Cardiac muscle cell (in vitro differentiated cells and primary cell): ENCODE results near the gene SKIC2. TPM values are rescaled to one million over a fixed set of nuclear protein-coding genes. Genes with fewer than 3 reads are reported as not detected.

Source experiments
- DNase-seq, 2 donors: peaks; one replicate each; pipeline versions ENCODE4 v3.0.0 to v3.0.0-alpha.2; 2010 to 2017; ENCODE audit warnings: low read depth in 1 of 2, low spot score in 1 of 2
- H3K27ac ChIP-seq: fragments of 200-600 bp; sonication (generic); 2 replicates; pipeline ENCODE4 v1.5.1; 2016
- H3K27me3 ChIP-seq: fragments of 200-600 bp; sonication (generic); 2 replicates; pipeline ENCODE4 v1.6.0; 2016; ENCODE audit warnings: control low read depth
- H3K36me3 ChIP-seq: fragments of 200-600 bp; sonication (generic); 2 replicates; pipeline ENCODE4 v1.5.1; 2016; ENCODE audit warnings: control low read depth
- H3K4me1 ChIP-seq: fragments of 200-600 bp; sonication (generic); 2 replicates; pipeline ENCODE4 v1.8.1; 2017; ENCODE audit warnings: low read depth, mild to moderate bottlenecking, mixed run types
- H3K4me3 ChIP-seq: fragments of 200-600 bp; sonication (generic); 2 replicates; pipeline ENCODE4 v1.5.1; 2016; ENCODE audit warnings: mild to moderate bottlenecking
- H3K9me3 ChIP-seq: fragments of 200-600 bp; sonication (generic); 2 replicates; pipeline ENCODE4 v1.5.1; 2017; ENCODE audit warnings: low read depth, mild to moderate bottlenecking, control low read depth
- polyA plus RNA-seq: library from polyadenylated mRNA; unstranded; fragments of >200 nt; fragmentation: Nextera tagmentation; extraction: Ambion mirVana; gene quantifications from 2 replicates; pipeline ENCODE4 v1.2.1, GENCODE V29; 2016
- total RNA-seq: library from RNA; depleted of rRNA; stranded (reverse); fragments of >200 nt; gene quantifications from 2 replicates; pipeline ENCODE4 v1.2.3, GENCODE V29; 2016
- TF ChIP-seq, protein P1 (sequence below): IDR thresholded peaks from 2 replicates; pipeline ENCODE4 v1.5.1; 2012; ENCODE audit warnings: low read depth, mild to moderate bottlenecking, low read length

Gene SKIC2
- total and polyA plus RNA-seq, 2 experiments from 2014 or later = 53.1 to 62.6 TPM

DNA sequence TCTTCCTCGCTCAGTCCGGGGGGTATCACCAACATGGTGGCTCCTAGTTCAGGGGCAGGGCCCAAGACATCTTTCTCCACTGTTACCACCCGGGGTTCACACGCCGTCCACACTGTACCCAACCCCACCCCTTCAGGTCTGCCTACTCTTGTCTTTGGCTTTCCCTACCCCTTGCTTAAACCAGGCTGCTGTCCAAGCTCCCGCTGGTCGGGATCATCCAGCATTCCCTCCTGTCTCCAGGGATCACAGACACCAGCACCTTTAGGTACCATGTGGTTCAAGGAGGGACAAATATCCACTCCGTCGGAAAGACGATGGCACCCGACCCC, 599 bp upstream of the SKIC2 start:
- TF ChIP-seq, protein P1, sequence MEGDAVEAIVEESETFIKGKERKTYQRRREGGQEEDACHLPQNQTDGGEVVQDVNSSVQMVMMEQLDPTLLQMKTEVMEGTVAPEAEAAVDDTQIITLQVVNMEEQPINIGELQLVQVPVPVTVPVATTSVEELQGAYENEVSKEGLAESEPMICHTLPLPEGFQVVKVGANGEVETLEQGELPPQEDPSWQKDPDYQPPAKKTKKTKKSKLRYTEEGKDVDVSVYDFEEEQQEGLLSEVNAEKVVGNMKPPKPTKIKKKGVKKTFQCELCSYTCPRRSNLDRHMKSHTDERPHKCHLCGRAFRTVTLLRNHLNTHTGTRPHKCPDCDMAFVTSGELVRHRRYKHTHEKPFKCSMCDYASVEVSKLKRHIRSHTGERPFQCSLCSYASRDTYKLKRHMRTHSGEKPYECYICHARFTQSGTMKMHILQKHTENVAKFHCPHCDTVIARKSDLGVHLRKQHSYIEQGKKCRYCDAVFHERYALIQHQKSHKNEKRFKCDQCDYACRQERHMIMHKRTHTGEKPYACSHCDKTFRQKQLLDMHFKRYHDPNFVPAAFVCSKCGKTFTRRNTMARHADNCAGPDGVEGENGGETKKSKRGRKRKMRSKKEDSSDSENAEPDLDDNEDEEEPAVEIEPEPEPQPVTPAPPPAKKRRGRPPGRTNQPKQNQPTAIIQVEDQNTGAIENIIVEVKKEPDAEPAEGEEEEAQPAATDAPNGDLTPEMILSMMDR = no peak
- Histone ChIP-seq H3K9me3 (no peaks in the 10 kb centered on the region), H3K27me3 (no peaks in the 10 kb centered on the region), H3K27ac (peak overlapping the region; percentile 76), H3K4me3 (peak overlapping the region; percentile 67), H3K4me1 (peaks cover 11% of the 10 kb centered on the region), H3K36me3 (peaks cover 15% of the 10 kb centered on the region)
- no peak for DNase-seq

GRCh38 chr6:31961616-31962015, 2.6 kb downstream of the SKIC2 start:
- Histone ChIP-seq H3K4me1 (peaks cover 11% of the 10 kb centered on the region), H3K27me3 (no peaks in the 10 kb centered on the region), H3K36me3 (peaks cover 16% of the 10 kb centered on the region), H3K4me3 (no peak overlapping the region), H3K27ac (no peak overlapping the region), H3K9me3 (no peaks in the 10 kb centered on the region)
- TF ChIP-seq, protein P1 = no peak
- DNase-seq = no peak

- no peak for DNase-seq
- H3K4me1 ChIP-seq = peaks cover 6% of the 10 kb centered on the region
- H3K4me3 ChIP-seq = no peak overlapping the region
- TF ChIP-seq, protein P1 = no peak
- H3K27me3 ChIP-seq = no peaks in the 10 kb centered on the region
- H3K9me3 ChIP-seq = no peaks in the 10 kb centered on the region
- H3K27ac ChIP-seq = no peak overlapping the region
- peaks cover 20% of the 10 kb centered on the region for H3K36me3 ChIP-seq
Observed at GRCh38 chr6:31963921-31964320, 4.9 kb downstream of the SKIC2 start.

GRCh38 chr6:31965700-31966099, 6.7 kb downstream of the SKIC2 start:
- Histone ChIP-seq H3K9me3 (no peaks in the 10 kb centered on the region), H3K27me3 (no peaks in the 10 kb centered on the region), H3K27ac (no peak overlapping the region), H3K4me1 (no peaks in the 10 kb centered on the region), H3K36me3 (peaks cover 20% of the 10 kb centered on the region), H3K4me3 (no peak overlapping the region)
- TF ChIP-seq, protein P1 = no peak
- DNase-seq = no peak

DNA sequence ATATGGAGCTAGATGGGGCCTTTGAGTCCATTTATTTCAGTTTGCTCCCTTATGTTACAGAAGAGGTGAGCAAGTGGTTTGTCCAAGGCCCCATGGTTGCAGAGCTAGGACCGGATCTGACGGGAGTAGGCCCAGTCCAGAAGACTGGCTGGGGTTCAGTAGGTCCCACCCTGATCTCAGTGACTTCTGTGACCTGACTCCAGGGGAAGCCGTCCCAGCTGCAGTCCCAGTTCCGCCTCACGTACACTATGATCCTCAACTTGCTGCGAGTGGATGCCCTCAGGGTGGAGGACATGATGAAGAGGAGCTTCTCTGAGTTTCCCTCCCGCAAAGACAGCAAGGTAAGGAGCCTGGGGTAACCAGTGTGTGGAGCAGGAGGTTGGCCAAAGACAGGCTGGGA, 7.5 kb downstream of the SKIC2 start:
- no peak for DNase-seq
- Histone ChIP-seq H3K9me3 (no peaks in the 10 kb centered on the region), H3K27ac (no peak overlapping the region), H3K27me3 (no peaks in the 10 kb centered on the region), H3K36me3 (peaks cover 20% of the 10 kb centered on the region), H3K4me1 (no peaks in the 10 kb centered on the region), H3K4me3 (no peak overlapping the region)
- TF ChIP-seq, protein P1 = no peak
